ENCODE measurements around the gene HERC5.
"Not testable (repeated sequence)": the region's sequence is repeated elsewhere in the genome, so short reads cannot be mapped to it uniquely, and the experiment has no call there.

Gene HERC5

DNA sequence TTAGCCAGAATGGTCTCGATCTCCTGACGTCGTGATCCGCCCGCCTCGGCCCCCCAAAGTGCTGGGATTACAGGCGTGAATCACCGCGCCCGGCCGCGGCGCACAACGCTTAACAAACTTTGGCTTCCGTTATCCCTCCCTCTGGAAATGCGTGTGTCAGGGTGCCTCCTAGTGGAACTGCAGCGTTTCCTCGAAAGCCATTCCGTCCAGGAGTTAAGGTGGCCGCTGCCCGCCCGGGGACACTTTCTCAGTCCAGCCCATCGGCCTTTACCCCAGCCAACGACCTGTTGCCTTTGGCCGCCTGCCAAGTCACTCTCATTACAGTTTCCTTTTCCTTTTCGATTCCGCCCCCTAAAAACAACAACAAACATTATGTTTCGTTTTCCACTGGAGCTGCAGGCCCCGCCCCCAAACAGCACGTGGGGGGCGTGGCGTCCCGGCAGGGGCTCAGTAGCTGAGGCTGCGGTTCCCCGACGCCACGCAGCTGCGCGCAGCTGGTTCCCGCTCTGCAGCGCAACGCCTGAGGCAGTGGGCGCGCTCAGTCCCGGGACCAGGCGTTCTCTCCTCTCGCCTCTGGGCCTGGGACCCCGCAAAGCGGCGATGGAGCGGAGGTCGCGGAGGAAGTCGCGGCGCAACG lies at the start of gene HERC5:
Gene HERC5, plus strand, starts transcription at position 450 of the 637 bp plus-strand sequence. Its CDS starts 151 bp downstream, at position 601.
- DNase-seq = peak; percentile 94

- no peak for DNase-seq
Observed at GRCh38 chr4:88409206-88409605, 47.7 kb upstream of the HERC5 start.

- DNase-seq = no peak
Observed at GRCh38 chr4:88409789-88410188, 47.1 kb upstream of the HERC5 start.

DNA sequence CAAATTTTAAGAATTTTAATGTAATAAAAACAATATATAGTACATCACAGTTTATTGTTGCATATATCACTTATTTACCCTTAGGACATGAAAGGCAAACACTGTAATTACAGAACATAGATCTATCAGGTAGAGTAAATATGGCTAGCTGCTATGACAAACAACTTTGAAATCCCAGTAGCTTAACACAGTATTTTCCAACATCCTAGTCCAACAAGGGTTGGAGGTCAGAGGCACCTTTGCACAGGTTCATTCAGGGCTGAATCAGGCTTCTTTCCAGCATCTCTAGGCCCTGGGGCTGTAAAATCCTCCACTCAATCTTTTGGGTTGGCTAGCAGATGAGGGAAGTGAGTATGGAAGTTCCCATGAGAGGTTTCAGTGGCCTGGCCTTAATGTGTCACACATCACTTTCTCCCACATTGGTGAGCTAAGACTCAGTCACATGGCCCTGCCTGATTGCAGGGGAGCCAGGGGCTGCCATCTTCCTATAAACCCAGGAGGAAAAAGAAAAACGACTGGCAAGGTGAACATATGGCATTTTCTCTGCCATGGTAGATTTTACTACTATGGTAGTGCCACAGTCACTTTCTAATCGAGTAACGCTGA lies 45.3 kb upstream of the HERC5 start:
- peak; percentile 1 for DNase-seq

DNA sequence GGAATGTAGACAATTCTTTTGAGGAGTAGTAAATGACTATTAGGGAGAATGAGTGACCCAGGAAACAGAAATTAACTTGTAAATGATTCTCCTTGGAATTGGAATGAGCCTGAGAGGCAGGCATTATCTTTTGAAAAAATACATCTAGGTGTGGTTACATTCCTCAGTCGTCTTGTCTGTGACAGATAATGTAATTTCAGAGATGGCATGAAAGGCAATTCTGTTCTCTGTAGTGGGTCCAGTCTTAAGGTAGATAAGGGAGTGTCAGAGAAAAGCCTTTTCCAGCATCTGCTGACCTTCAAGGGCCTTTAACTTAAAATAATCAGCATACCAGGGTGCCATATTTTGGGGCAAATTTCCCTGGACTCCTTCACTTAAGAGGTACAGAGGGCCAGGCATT lies 43.1 kb upstream of the HERC5 start:
- DNase-seq = no peak

GRCh38 chr4:88414755-88415154 lies 42.2 kb upstream of the HERC5 start:
- DNase-seq = no peak

- no peak for DNase-seq
Observed at GRCh38 chr4:88415982-88416381, 40.9 kb upstream of the HERC5 start.

GRCh38 chr4:88418411-88418810 lies 38.5 kb upstream of the HERC5 start:
- no peak for DNase-seq

GRCh38 chr4:88419874-88420273 lies 37.0 kb upstream of the HERC5 start:
- no peak for DNase-seq

- DNase-seq = no peak
Observed at GRCh38 chr4:88420844-88421243, 36.1 kb upstream of the HERC5 start.

GRCh38 chr4:88422403-88422802 lies 34.5 kb upstream of the HERC5 start:
- DNase-seq = no peak

DNA sequence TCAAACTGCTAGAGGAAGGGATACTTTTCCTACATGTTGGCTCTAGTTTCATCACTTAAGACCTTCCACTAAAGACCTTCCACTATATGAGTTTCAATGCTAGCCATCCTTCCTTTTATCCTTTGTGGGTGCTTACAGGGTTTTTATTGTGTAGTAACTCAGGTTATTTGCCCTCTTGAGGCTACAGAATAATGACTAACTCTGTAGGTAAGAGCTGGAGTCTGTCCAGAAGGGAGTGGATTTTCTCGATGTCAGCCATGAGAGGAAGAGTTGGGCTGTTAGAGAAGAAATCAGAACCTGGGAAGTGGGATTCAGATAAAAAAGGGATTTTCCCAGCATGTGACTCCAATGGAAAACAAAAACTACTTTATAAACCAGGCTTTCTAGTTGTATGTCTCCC lies 27.5 kb upstream of the HERC5 start:
- DNase-seq = no peak

GRCh38 chr4:88435987-88436693 lies 20.8 kb upstream of the HERC5 start:
- DNase-seq = no peak

DNA sequence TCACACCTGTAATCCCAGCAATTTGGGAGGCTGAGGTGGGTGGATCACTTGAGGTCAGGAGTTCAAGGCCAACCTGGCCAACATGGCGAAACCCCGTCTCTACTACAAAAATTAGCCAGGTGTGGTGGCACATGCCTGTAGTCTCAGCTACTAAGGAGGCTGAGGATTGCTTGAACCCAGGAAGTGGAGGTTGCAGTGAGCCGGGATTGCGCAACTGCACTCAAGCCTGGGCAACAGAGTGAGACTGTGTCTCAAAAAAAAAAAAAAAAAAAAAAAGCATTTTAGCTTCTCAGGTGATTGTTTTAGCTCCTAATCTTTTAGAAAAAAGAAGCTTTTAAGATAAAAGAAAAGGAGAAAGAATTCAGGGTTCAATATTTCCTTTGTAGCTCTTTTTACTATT lies 19.0 kb upstream of the HERC5 start:
- DNase-seq = not testable (repeated sequence)

- DNase-seq = no peak
Observed at GRCh38 chr4:88439161-88439760, 17.7 kb upstream of the HERC5 start.

DNA sequence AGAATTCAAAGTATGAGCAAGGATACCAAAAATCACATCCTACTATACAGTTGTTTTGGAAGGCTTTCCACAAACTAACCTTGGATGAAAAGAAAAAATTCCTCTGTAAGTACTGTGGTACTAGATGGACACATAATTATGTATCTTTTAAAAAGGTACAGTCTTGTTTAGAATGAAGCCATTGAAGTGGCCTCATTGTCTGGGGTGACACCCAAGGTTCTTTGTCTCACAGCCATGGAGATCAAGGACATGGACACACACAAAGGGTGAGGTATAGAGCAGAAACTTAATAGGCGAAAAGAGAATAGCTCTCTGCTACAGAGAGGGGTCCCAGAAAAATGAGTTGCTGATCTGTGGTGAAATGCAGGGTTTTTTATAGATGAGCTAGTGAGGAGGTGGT lies 16.8 kb upstream of the HERC5 start:
- no peak for DNase-seq

DNA sequence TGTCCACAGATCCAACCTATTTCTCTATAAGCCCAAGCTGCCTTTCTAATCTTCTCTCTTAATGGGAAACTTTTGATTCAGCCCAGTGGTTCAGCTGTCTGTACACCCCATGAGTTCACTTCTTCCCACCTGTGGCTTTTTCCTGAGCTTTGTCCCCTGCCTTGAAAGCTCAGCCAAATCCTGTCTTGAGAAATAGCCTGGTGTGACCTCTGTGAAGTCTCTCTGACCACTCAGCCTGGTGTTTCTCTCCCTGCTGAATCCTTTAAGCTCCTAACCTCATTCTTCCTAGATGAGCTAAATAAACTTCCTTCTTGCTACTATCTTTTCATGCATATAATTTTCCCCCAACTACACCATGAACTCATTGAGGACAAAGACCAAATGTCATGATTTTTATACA lies 15.2 kb upstream of the HERC5 start:
- no peak for DNase-seq

DNA sequence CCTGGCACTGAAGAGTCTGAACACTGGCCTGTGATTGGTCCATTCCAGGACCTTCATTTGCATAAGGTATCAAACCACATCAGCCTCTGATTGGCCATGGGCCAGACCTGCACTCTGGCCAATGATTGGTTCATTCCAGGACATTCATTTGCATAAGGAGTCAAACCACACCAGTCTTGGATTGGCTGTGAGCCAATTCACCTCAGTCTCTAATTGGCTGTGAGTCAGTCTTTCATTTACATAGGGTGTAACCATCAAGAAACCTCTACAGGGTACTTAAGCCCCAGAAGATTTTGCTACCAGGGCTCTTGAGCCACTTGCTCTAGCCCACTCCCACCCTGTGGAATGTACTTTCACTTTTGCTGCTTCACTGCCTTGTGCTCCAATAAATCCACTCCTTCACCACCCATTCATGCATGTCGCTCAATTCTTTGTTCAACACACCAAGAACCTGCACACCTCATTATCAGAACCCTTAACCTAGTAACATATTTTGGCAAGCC lies 14.2 kb upstream of the HERC5 start:
- no peak for DNase-seq

DNA sequence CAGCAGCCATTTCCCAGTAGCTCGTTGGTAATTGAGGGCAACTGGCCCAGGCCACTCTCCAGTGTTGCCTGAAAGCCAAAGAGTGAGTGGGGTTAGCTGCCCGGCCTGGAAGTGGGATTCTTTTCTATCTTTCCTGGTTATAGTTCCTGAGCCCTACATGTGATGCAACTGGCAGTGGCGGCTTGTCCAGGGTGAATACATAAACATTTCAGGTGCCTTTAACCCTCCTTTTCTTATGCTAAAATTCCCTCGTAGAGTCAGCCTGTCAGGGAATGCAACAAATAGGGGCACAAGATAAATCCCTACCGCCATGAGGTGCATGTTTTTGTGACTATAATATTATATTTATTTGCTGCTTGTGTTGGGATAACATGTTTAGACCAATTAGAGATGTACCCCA lies 13.4 kb upstream of the HERC5 start:
- no peak for DNase-seq

- DNase-seq = no peak
Observed at GRCh38 chr4:88445252-88445651, 11.7 kb upstream of the HERC5 start.

GRCh38 chr4:88446124-88446523 lies 10.8 kb upstream of the HERC5 start:
- DNase-seq = no peak

GRCh38 chr4:88447371-88448095 lies 9.4 kb upstream of the HERC5 start:
- no peak for DNase-seq

DNA sequence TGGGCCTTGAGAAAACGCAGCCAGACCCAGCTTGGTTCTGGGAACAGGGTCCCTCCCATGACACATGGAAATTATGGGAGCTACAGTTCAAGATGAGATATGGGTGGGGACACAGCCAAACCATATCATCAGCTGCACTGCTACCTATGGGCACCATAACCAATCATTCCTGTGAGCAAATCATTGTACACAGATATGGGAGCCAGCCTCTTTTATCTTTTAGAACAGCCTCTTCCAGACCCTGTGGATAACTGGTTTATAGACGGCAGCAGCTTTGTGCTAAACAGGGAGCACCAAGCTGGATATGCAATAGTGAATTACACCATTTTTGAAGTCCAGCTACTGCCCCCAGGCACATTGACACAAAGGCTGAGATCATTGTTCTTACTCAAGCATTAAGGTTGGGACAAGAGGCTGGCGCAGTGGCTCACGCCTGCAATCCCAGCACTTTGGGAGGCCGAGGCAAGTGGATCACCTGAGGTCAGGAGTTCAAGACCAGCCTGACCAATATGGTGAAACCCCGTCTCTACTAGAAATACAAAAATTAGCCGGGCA lies 8.6 kb upstream of the HERC5 start:
- DNase-seq = not testable (repeated sequence)

Data from activated CD4-positive, alpha-beta T cell treated with anti-CD3 and anti-CD28 coated beads, Interleukin-2, Interleukin-6, amounts not matched to agents 100 ng/mL and 50 ng/mL, durations not matched to agents 16 hours and 8 hours (primary cell).